Endothelial cell of umbilical vein (primary cell): Measurements from ENCODE around the gene STX16. TPM values are rescaled to one million over a fixed set of nuclear protein-coding genes. Genes with fewer than 3 reads are reported as not detected.

Experiments used
- BruUV-seq: library from RNA; stranded (reverse); fragments of 400-500 nt; replicated peaks from 2 replicates; lab custom pipeline; 2021; lab: Mats Ljungman, UMichigan
- CTCF ChIA-PET: fragments of 300-600, 350-600 bp; sonication (Branson Sonifier 250); formaldehyde crosslinking; loops from one replicate; lab custom pipeline; 2021; ENCODE audit warnings: antibody characterized with exemption, inconsistent platforms; lab: Charles Lee
- POLR2A ChIA-PET: fragments of 300-600, 350-600 bp; sonication (Branson Sonifier 250); formaldehyde crosslinking; loops from one replicate; lab custom pipeline; 2021; ENCODE audit warnings: antibody characterized with exemption, inconsistent platforms; lab: Charles Lee
- DNase-seq: peaks from one replicate; pipeline ENCODE4 v3.0.0-alpha.2; 2011; ENCODE audit warnings: low read depth, low spot score
- FAIRE-seq: peaks from 2 replicates; lab custom pipeline; 2011; peaks lifted over from hg19 to GRCh38; lab: Jason Lieb, UNC
- H2AFZ ChIP-seq: 2 replicates; pipeline ENCODE4 v1.6.0; 2012; ENCODE audit warnings: low read depth, low read length, control low read depth, inconsistent platforms
- H3K27ac ChIP-seq: 2 replicates; pipeline ENCODE4 v1.5.1; 2011; ENCODE audit warnings: low read depth, mild to moderate bottlenecking, control low read depth, low read length, moderate library complexity; ENCODE audit not compliant: insufficient read depth
- H3K27me3 ChIP-seq, 2 experiments: 2 replicates each; pipeline versions ENCODE4 v1.6.0 to v1.6.1; 2011; ENCODE audit warnings: low read length in 2 of 2, mixed read lengths in 1 of 2; ENCODE audit not compliant: control insufficient read depth in 2 of 2, insufficient read depth in 2 of 2
- H3K36me3 ChIP-seq, 2 experiments: 2 replicates in 1 of 2; 3 replicates in 1 of 2; pipeline ENCODE4 v1.5.1; 2011; ENCODE audit warnings: low read length in 2 of 2, mild to moderate bottlenecking in 1 of 2, moderate library complexity in 1 of 2; ENCODE audit not compliant: control insufficient read depth in 2 of 2, insufficient read depth in 2 of 2; ENCODE audit errors: extremely low read depth in 1 of 2
- H3K4me1 ChIP-seq: 3 replicates; pipeline ENCODE4 v1.5.1; 2011; ENCODE audit warnings: mild to moderate bottlenecking, low read length; ENCODE audit not compliant: control insufficient read depth, insufficient read depth; ENCODE audit errors: extremely low read depth
- H3K4me2 ChIP-seq: 2 replicates; pipeline ENCODE4 v1.6.1; 2011; ENCODE audit warnings: low read length, control low read depth, mixed read lengths; ENCODE audit not compliant: insufficient read depth
- H3K4me3 ChIP-seq, 3 experiments: fragments of 200-600 bp in 1 of 3; sonication (generic), shearing (Covaris generic) in 1 of 3; replicated peaks in 1 of 3; 2 replicates each; pipeline ENCODE4 v1.5.1; 2011 to 2016; ENCODE audit warnings: control low read depth in 3 of 3, low read length in 3 of 3, mild to moderate bottlenecking in 2 of 3, inconsistent platforms in 1 of 3, low read depth in 1 of 3, moderate library complexity in 1 of 3; ENCODE audit not compliant: insufficient read depth in 1 of 3
- H3K79me2 ChIP-seq: 2 replicates; pipeline ENCODE4 v1.6.0; 2012; ENCODE audit warnings: low read length, inconsistent platforms; ENCODE audit not compliant: control insufficient read depth, insufficient read depth
- H3K9ac ChIP-seq: replicated peaks from 2 replicates; pipeline ENCODE3; 2011; ENCODE audit warnings: low read length, control low read depth; ENCODE audit not compliant: insufficient read depth; ENCODE audit errors: extremely low read depth
- H3K9me1 ChIP-seq: replicated peaks from 3 replicates; pipeline ENCODE4 v1.6.0; 2011; ENCODE audit warnings: mild to moderate bottlenecking, low read length; ENCODE audit not compliant: control insufficient read depth, insufficient read depth; ENCODE audit errors: extremely low read depth
- H3K9me3 ChIP-seq: replicated peaks from 2 replicates; pipeline ENCODE4 v1.5.1; 2012; ENCODE audit warnings: low read length, inconsistent platforms; ENCODE audit not compliant: control insufficient read depth, insufficient read depth
- H4K20me1 ChIP-seq: replicated peaks from 2 replicates; pipeline ENCODE3; 2011; ENCODE audit warnings: mild to moderate bottlenecking, low read length; ENCODE audit not compliant: control insufficient read depth, insufficient read depth; ENCODE audit errors: extremely low read depth
- CTCF ChIP-seq, 2 donors: IDR thresholded peaks; 1 replicate in 1 of 2; 2 replicates in 1 of 2; pipeline ENCODE4 v1.5.1; 2011; ENCODE audit warnings: low read length in 2 of 2, mild to moderate bottlenecking in 2 of 2, moderate library complexity in 2 of 2, control low read depth in 1 of 2, inconsistent platforms in 1 of 2, low read depth in 1 of 2; ENCODE audit not compliant: insufficient read depth in 1 of 2; ENCODE audit errors: extremely low read depth in 1 of 2
- EZH2 ChIP-seq: IDR thresholded peaks from 2 replicates; pipeline ENCODE4 v1.6.1; 2012; ENCODE audit warnings: borderline replicate concordance, low read depth, mild to moderate bottlenecking, moderate library complexity, low read length, inconsistent platforms; ENCODE audit not compliant: severe bottlenecking
- FOS ChIP-seq: IDR thresholded peaks from 2 replicates; pipeline ENCODE4 v1.6.1; 2011; ENCODE audit warnings: mild to moderate bottlenecking, low read length, moderate library complexity, borderline replicate concordance; ENCODE audit not compliant: insufficient read depth
- GATA2 ChIP-seq: IDR thresholded peaks from 2 replicates; pipeline ENCODE4 v1.7.0; 2011; ENCODE audit warnings: low read depth, mild to moderate bottlenecking, moderate library complexity, mixed read lengths, low read length; ENCODE audit not compliant: insufficient read length, insufficient read depth
- JUN ChIP-seq: IDR thresholded peaks from 2 replicates; pipeline ENCODE4 v1.6.1; 2011; ENCODE audit warnings: borderline replicate concordance, low read depth; ENCODE audit not compliant: insufficient read length, insufficient read depth
- MAX ChIP-seq: IDR thresholded peaks from 2 replicates; pipeline ENCODE4 v1.6.1; 2011; ENCODE audit not compliant: insufficient read depth, insufficient read length
- MYC ChIP-seq: IDR thresholded peaks from one replicate; pipeline ENCODE4 v1.6.1; 2011; ENCODE audit warnings: mild to moderate bottlenecking, low read depth, low read length
- POLR2A ChIP-seq: IDR thresholded peaks from 2 replicates; pipeline ENCODE4 v1.6.1; 2012; ENCODE audit warnings: low read depth, mild to moderate bottlenecking, control low read depth, low read length
- POLR2AphosphoS5 ChIP-seq: IDR thresholded peaks from 2 replicates; pipeline ENCODE4 v1.6.1; 2012; ENCODE audit warnings: low read depth, mild to moderate bottlenecking, control low read depth, low read length, moderate library complexity; ENCODE audit not compliant: insufficient read depth
- dilution Hi-C: fragments of 300-500 bp; cut with MboI; formaldehyde crosslinking; loops from one replicate; pipeline ENCODE4 v1.15.0; 2019; ENCODE audit warnings: low sequenced_read_pairs; ENCODE audit not compliant: extremely low pct_ligation_motif_present
- intact Hi-C: fragments of 100-400 bp; cut with micrococcal nuclease; formaldehyde crosslinking; loops from one replicate; pipeline ENCODE4 v1.10.0; 2022
- polyA plus RNA-seq, 4 experiments: library from polyadenylated mRNA; depleted of rRNA in 3 of 4; stranded (reverse) in 3 of 4; unstranded in 1 of 4; fragments of >200 nt; gene quantifications; 2 replicates each; pipeline versions ENCODE4 v1.2.1 to v1.2.3, GENCODE V29; 2011 to 2012; ENCODE audit warnings: missing spikeins in 1 of 4
- total RNA-seq: library from RNA; stranded (reverse); gene quantifications from 2 replicates; pipeline ENCODE4 v1.2.3, GENCODE V29; 2021

Gene STX16
- total and polyA plus RNA-seq, 2 donors (not counting 3 experiments of a cell fraction or from before 2014, with no cell fraction given), result 43.1 to 63.5 TPM

- ChIA-PET CTCF (interaction anchor here (1.4 to 1.7 kb wide), 2 partner anchors 10 to 11 kb away, joined by 5 to 8 read pairs; no protein-coding TSS in a partner anchor), POLR2A (no interaction called here)
- Histone ChIP-seq H3K4me2 (no peak overlapping the region), H4K20me1 (no peaks in the 10 kb centered on the region), H3K9me3 (no peaks in the 10 kb centered on the region), H3K9me1 (no peaks in the 10 kb centered on the region), H3K9ac (no peak overlapping the region), H3K36me3 (no peaks in the 10 kb centered on the region), H3K4me3 (no peak overlapping the region), H3K27me3 (no peaks in the 10 kb centered on the region), H2AFZ (no peak overlapping the region), H3K79me2 (no peaks in the 10 kb centered on the region), H3K27ac (no peak overlapping the region), H3K4me1 (no peaks in the 10 kb centered on the region)
- DNase-seq (no peak), FAIRE-seq (no peak)
- dilution Hi-C loops, result loop anchor here (25.0 kb wide), 1 partner anchor 226 kb away; no protein-coding TSS in a partner anchor
- BruUV-seq, result no TSS peak
- intact Hi-C loops, result no loop called here
- TF ChIP-seq CTCF (IDR thresholded peaks at IDR 0.05; ENCODE audit: extremely low read depth in 1 of 2, insufficient read depth in 1 of 2, low read depth in 1 of 2, low read length in 2 of 2) (no peak), GATA2 (no peak), JUN (no peak), MYC (no peak), POLR2A (no peak), FOS (no peak), POLR2AphosphoS5 (no peak), EZH2 (no peak), MAX (no peak)
Measured at GRCh38 chr20:58610811-58611210, 40.3 kb upstream of the STX16 start.
